LHCN-M2 (cell line): ENCODE measurements around the gene KANK2. TPM values are rescaled to one million over a fixed set of nuclear protein-coding genes. Genes with fewer than 3 reads are reported as not detected.
"Not testable (repeated sequence)": the region's sequence is repeated elsewhere in the genome, so short reads cannot be mapped to it uniquely, and the experiment has no call there.

Experiments
- DNase-seq: peaks from one replicate; pipeline ENCODE4 v3.0.0-alpha.2; 2012; ENCODE audit warnings: low read depth
- total RNA-seq: library from RNA; depleted of rRNA; stranded (reverse); fragments of >200 nt; gene quantifications from 2 replicates; pipeline ENCODE4 v1.2.3, GENCODE V29; 2014

Gene KANK2
- total RNA-seq, 1 experiment from 2014 or later, result 345 TPM

DNA sequence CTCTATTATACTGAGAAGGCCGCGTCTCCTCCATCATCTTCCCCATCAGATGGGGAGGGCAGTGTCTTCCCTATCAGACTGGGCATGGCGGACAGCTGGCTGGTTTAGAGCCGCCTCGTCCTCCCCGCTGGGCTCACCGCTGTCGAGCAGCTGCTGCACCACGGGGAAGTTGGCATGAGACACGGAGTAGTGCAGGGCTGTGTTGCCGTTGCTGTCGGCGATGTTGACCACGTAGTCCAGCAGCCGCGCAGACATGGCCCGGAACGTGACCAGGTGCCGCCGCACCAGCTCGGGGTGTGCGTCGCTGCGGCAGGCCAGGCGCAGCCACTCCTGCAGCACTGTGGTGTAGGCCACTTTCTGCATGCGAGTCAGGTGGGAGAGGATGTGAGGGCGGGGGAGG lies 23.0 kb downstream of the KANK2 start:
- no peak for DNase-seq

DNA sequence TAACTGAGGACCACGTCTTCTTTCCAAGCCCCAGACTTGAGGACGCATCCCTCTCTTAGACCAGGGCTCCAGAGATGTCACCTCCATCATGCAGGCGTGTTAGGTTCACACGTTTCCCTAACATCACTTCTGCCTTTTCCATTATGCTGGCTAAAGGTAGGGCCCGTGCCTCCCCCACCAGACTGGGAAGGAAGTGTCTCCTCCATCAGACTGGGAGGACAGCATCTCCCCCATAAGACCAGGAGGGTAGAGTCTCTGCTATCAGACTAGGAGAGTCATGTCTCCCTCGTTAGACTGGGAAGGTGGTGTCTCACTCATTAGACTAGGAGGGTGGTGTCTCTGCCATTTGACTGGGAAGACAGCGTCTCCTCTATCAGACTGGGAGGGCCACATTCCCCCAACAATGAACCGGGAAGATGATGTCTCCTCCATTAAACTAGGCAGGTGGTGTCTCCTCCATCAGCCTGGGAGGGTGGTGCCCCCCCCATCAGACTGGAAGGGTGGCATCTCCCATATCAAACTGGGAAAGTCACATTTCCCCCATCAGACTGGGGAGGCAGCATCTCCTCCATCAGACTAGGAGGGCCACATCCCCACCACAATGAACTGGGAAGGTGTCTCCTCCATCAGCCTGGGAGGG lies 23.7 kb downstream of the KANK2 start:
- DNase-seq, result no peak

DNA sequence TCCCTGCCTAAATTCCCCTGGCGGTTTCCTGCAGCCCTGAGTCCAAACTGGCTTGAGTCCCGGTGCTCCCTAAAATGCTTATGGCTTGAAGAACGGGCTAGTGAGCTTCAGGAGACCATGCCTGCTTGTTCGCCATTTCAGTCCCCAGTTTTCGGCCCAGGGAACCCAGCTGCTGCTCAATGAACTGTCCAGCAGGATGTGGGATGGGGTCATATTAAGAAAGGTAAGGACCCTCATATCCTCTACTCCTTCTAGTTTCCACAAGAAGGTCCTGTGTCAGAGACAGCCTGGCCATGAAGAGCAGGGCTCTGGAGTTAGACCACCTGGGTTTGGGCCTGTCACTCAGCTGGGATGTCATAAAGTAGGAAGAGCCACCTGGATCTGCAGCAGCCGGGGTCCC lies 24.8 kb downstream of the KANK2 start:
- no peak for DNase-seq

DNA sequence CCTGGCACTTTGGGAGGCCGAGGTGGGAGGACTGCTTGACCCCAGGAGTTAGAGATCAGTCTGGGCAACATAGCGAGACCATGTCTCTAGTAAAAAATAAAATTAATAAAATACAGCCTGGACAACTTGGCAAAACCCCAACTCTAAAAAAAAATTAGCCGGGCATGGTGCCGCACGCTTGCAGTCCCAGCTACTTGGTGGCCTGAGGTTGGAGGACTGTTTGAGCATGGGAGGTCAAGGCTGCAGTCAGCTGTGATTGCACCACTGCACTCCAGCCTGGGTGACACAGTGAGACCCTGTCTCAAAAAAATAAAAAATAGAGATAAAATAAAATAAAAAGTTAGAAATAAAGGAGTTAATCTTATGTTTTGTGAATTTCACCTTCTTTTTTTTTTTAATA lies 26.2 kb downstream of the KANK2 start:
- DNase-seq, result no peak

GRCh38 chr19:11169896-11170678 lies 27.3 kb downstream of the KANK2 start:
- peak; percentile 43 for DNase-seq

GRCh38 chr19:11168568-11168967 lies 28.8 kb downstream of the KANK2 start:
- DNase-seq, result peak; percentile 99

DNA sequence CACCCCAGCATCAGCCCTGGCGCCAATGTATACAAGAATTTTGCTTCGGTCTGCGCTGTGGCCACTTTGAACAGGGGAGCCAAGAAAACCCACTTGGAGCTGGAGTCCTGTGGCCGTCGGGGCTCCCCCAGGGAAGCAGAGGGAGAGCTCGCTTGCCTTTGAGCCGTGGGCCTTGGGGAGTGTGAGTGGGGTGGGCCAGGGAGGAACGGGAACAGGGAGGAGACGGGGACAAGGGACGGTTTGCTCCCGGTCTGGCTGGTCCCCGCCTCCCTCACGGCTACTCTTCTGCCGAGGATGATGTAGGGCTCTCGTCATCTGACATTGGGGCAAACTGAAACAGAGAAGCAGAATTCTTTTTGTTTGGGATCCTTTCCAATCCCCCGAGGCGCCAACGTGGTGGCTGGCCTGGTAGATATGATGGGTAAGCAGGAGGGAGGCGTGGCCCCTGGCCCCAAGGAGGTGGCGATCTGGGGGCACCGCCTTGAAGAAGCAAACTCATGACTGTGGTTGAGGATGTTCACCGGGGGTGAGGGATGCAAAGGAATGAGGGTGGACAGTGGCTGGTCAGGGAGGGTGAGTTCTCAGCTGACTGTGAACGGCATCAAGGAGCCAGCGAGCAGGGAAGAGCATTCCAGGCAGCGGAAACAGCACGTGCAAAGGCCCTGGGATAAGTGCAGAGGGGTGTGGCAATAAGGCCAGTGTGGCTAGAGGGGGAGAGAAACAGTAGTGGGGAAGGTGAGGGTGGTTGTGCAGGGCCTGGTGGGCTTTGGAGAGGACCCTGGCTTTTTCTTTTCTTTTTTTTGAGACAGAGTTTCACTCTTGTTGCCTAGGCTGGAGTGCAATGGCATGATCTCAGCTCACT lies 30.8 kb downstream of the KANK2 start:
- no peak for DNase-seq

DNA sequence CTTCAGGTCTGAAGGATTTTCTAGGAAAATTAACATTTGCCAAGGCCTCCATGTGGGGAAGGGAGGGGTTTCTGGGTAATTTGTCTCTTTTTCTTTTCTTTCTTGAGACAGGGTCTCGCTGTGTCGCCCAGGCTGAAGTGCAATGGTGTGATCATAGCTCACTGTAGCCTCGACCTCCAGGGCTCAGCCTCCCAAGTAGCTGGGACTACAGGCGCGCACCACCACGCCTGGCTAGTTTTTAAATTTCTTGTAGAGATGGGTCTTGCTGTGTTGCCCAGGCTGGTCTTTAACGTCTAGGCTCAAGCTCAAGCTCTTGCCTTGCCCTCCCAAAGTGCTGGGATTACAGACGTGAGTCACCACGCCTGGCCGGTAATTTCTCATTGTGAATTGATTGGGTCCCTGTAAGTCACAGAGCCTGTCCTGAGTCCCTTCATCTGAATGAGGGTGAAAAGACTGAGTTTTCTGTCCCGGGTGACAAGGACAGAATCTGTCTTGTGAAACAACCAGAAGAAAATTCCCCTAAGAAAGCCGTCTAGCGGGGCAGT lies 31.8 kb downstream of the KANK2 start:
- DNase-seq, result no peak

GRCh38 chr19:11164879-11165406 lies 32.4 kb downstream of the KANK2 start:
- no peak for DNase-seq

- DNase-seq, result no peak
Measured at GRCh38 chr19:11164296-11164695, 33.0 kb downstream of the KANK2 start.

DNA sequence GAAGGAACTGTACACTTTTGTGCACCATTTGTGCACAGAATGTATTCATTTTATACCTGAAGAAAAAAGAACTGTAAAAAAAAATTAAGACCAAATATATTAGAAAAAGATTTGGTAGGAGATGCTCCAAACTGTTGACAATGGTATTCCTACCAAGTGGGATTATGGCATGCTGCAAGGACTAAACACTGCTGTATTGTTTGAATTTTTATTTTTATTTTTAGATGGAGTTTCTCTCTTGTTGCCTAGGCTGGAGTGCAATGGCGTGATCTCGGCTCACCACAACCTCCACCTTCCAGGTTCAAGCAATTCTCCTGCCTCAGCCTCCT lies 36.9 kb downstream of the KANK2 start:
- not testable (repeated sequence) for DNase-seq

- no peak for DNase-seq
Measured at GRCh38 chr19:11159598-11160439, 37.5 kb downstream of the KANK2 start.

DNA sequence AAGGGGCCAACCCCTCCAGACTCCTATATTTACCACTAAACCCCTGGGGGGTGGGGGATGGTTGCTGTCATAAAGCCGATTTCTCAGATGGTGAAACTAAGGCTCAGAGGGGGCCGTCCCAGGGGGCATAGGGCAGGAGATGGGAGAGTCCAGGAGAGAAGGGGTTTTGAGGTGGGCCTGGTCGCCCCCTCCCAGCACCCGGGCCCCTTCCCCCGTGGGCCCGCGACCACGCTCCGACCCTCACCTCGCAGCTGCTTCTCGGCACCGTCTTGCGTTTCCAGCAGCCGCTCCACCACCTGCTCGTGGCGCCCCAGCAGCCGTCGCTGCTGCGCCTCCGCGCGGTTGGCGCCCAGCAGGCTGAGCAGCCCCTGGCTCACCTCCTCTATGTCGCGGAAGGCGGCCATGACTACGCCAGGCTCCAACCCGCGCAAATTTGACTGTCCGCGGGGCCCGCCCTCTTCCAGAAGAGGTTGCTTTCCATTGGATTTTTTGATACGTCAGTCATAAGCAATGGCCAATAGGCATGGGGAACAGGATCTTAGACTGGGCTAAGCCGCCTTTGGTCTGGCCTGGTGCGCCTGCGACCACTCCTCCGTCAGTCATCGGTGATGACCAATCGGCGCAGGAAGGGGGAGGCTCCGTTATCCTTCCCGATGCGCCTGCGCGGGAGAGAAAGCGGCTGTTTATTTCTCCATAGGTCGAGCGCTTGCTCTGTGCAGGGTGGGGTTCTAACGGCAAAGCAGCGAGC lies 41.8 kb downstream of the KANK2 start, which contains the start of gene SPC24:
Gene SPC24 (minus strand): TSS at position 410 of the 748 bp plus-strand sequence. CDS start 6 bp downstream, at position 404.
- peak; percentile 98 for DNase-seq

- DNase-seq, result no peak
Measured at GRCh38 chr19:11154683-11155047, 42.7 kb downstream of the KANK2 start.

DNA sequence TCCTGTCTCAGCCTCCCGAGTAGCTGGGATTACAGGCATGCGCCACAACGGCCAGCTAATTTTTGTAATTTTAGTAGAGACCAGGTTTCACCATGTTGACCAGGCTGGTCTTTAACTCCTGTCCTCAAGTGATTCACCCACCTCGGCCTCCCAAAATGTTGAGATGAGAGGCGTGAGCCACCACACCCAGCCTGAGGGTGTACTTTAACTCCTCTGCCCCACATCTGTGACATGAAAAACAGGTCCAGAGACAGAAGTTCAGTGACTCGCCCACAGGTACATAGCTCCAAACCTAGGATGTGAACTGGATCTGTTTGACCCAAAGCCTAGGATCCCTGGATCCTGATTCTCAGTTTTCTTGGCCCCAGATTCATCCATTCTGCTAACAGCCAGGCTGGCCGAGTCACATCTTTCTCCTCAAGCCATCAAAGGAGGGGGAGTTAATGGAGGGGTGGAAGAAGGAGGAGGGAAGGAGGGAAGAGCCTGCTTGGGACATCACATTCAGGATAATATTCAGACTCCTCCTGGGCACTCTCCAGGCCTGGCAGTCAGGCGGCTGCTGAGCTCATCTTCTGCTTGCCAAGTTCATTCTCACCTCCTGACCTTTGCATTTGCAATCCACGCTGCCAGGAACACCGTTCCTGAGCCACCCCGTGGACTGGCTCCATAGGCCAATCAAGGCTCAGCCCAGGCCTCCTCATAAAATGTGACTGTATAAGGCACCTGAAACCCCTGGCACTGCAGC lies 44.9 kb downstream of the KANK2 start:
- peak; percentile 75 for DNase-seq

DNA sequence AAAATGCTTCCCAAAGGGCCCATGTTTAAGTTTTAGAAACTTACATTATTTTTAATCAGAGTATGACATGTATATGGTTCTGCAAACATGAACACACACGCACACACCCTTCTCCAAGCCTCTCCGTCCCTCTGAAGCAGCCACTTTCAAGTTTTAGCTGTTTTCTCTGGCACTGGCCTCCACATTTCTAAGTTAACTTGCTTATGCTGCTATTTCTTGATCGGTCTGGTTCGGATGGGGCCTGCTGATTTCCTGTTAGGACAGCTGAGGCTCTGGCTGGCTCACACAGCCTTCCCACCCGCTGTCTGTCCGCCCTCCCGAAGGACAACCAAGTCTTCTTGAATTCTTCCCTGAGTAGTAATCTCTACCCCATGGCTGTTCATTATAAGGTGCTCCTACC lies 46.2 kb downstream of the KANK2 start:
- no peak for DNase-seq

- DNase-seq, result no peak
Measured at GRCh38 chr19:11148001-11148400, 49.3 kb downstream of the KANK2 start.

DNA sequence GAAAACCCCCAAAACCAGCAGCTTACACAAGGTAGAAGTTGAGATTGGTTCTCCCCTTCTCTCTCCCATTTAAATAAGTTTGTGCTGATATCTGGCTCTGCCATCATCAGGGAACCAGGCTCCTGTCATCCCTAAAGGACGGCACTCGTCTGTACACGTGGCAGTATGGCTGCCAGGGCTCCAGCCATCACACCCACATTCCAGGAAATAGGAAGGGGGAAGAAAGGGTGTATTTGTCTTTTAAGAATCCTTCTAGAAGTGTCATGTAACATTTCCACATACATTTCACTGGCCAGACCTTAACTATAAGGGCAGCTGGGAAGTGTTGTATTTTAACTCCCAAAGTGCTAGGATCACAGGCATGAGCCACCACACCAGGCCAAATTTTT lies 51.8 kb downstream of the KANK2 start:
- no peak for DNase-seq

- peak; percentile 95 for DNase-seq
Measured at GRCh38 chr19:11142528-11143171, 54.7 kb downstream of the KANK2 start.
